Measurements from ENCODE around the gene TRABD2B. TPM values are rescaled to one million over a fixed set of nuclear protein-coding genes. Genes with fewer than 3 reads are reported as not detected.

TRABD2B gene
- total RNA-seq, 1 experiment from 2014 or later: 0.36 TPM

DNA sequence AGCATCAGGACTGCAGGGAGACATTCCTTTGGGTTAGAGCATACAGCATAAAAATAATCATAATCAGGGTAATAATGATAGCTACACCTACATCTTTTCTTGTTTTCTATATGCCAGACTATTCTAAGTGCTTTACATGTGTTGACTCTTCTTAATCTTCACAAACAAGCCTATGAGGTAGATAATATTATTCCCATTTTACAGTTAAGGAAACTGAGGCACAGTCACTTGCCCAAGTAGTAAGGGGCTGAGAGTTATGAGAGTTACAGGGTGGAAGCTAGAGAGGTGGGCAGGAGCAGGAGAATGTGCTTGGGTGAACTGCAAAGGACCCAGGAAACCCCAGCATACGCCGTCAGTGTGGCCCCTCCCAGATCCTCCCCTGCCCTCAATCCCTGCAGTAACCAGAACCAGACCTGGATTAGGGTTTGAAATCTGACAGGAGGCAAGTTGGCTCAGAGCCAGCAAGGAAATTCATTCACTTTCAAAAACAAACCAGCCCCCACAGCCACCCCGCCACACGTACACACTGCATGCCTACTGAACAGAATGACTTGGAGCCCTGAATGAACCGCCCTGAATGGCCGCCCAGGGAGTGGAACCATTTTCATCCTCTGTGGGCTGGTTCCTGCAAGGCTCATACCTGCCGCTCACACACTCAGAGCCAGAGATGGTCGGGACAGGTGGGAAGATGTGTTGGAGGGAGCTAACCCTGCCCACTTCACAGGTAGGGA, 126.1 kb downstream of the TRABD2B start:
- no peak for DNase-seq
- Mint-ChIP-seq H3K36me3 (ENCODE audit: insufficient read depth, unreplicated experiment) (no peaks in the 10 kb centered on the region), H3K27me3 (ENCODE audit: insufficient read depth, unreplicated experiment) (no peaks in the 10 kb centered on the region), H3K4me3 (ENCODE audit: unreplicated experiment) (no peak overlapping the region), H3K27ac (ENCODE audit: unreplicated experiment) (no peak overlapping the region), H3K4me1 (ENCODE audit: low read depth, unreplicated experiment) (peaks cover 14% of the 10 kb centered on the region), H3K9me3 (ENCODE audit: unreplicated experiment) (no peaks in the 10 kb centered on the region)
- H3K36me3 ChIP-seq (ENCODE audit: control insufficient read depth, insufficient read depth, low read length): no peaks in the 10 kb centered on the region; the same call in 1 of the 2 replicates
- ChIA-PET POLR2A (no interaction called here), CTCF (no interaction called here)
- intact Hi-C loops (cut with micrococcal nuclease; ENCODE audit: unreplicated experiment): no loop called here
- H3K4me3 ChIP-seq (ENCODE audit: low read depth, low read length): no peak overlapping the region
- no peaks in the 10 kb centered on the region for H3K9me3 ChIP-seq
- H3K27me3 ChIP-seq (replicated peaks; ENCODE audit: control insufficient read depth, insufficient read depth, low read length): no peaks in the 10 kb centered on the region
- TF ChIP-seq, protein P1, sequence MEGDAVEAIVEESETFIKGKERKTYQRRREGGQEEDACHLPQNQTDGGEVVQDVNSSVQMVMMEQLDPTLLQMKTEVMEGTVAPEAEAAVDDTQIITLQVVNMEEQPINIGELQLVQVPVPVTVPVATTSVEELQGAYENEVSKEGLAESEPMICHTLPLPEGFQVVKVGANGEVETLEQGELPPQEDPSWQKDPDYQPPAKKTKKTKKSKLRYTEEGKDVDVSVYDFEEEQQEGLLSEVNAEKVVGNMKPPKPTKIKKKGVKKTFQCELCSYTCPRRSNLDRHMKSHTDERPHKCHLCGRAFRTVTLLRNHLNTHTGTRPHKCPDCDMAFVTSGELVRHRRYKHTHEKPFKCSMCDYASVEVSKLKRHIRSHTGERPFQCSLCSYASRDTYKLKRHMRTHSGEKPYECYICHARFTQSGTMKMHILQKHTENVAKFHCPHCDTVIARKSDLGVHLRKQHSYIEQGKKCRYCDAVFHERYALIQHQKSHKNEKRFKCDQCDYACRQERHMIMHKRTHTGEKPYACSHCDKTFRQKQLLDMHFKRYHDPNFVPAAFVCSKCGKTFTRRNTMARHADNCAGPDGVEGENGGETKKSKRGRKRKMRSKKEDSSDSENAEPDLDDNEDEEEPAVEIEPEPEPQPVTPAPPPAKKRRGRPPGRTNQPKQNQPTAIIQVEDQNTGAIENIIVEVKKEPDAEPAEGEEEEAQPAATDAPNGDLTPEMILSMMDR (IDR thresholded peaks at IDR 0.05; ENCODE audit: insufficient read depth in 1 of 2, low read depth in 1 of 2, low read length in 1 of 2, severe bottlenecking in 1 of 2, unreplicated experiment in 1 of 2): no peak
- no TSS peak for BruUV-seq (replicated peaks)
- H3K4me1 ChIP-seq: peaks cover 18% of the 10 kb centered on the region; the same call in 1 of the 2 replicates

- Histone ChIP-seq H3K27me3 (replicated peaks; ENCODE audit: control insufficient read depth, insufficient read depth, low read length) (no peaks in the 10 kb centered on the region), H3K4me1 (peaks cover 19% of the 10 kb centered on the region; the same call in 1 of the 2 replicates), H3K9me3 (no peaks in the 10 kb centered on the region), H3K36me3 (ENCODE audit: control insufficient read depth, insufficient read depth, low read length) (no peaks in the 10 kb centered on the region; the same call in 1 of the 2 replicates), H3K4me3 (ENCODE audit: low read depth, low read length) (no peak overlapping the region)
- intact Hi-C loops (cut with micrococcal nuclease; ENCODE audit: unreplicated experiment): no loop called here
- ChIA-PET POLR2A (no interaction called here), CTCF (no interaction called here)
- H3K27me3 Mint-ChIP-seq (ENCODE audit: insufficient read depth, unreplicated experiment): no peaks in the 10 kb centered on the region
- TF ChIP-seq, protein P1 (IDR thresholded peaks at IDR 0.05; ENCODE audit: insufficient read depth in 1 of 2, low read depth in 1 of 2, low read length in 1 of 2, severe bottlenecking in 1 of 2, unreplicated experiment in 1 of 2): no peak
- DNase-seq: no peak
- no peaks in the 10 kb centered on the region for H3K36me3 Mint-ChIP-seq (ENCODE audit: insufficient read depth, unreplicated experiment)
- peaks cover 14% of the 10 kb centered on the region for H3K4me1 Mint-ChIP-seq (ENCODE audit: low read depth, unreplicated experiment)
- no peak overlapping the region for H3K4me3 Mint-ChIP-seq (ENCODE audit: unreplicated experiment)
- no peaks in the 10 kb centered on the region for H3K9me3 Mint-ChIP-seq (ENCODE audit: unreplicated experiment)
- no TSS peak for BruUV-seq (replicated peaks)
- H3K27ac Mint-ChIP-seq (ENCODE audit: unreplicated experiment): no peak overlapping the region
Observed at GRCh38 chr1:47870480-47870879, 126.7 kb downstream of the TRABD2B start.

GRCh38 chr1:47868348-47868676, 128.9 kb downstream of the TRABD2B start:
- no peaks in the 10 kb centered on the region for H3K9me3 Mint-ChIP-seq (ENCODE audit: unreplicated experiment)
- no peak overlapping the region for H3K4me3 Mint-ChIP-seq (ENCODE audit: unreplicated experiment)
- POLR2A ChIA-PET: no interaction called here
- H3K27me3 Mint-ChIP-seq (ENCODE audit: insufficient read depth, unreplicated experiment): no peaks in the 10 kb centered on the region
- Histone ChIP-seq H3K27me3 (replicated peaks; ENCODE audit: control insufficient read depth, insufficient read depth, low read length) (no peaks in the 10 kb centered on the region), H3K4me1 (peaks cover 19% of the 10 kb centered on the region; the same call in 1 of the 2 replicates), H3K36me3 (ENCODE audit: control insufficient read depth, insufficient read depth, low read length) (no peaks in the 10 kb centered on the region; the same call in 1 of the 2 replicates), H3K4me3 (ENCODE audit: low read depth, low read length) (no peak overlapping the region), H3K9me3 (no peaks in the 10 kb centered on the region)
- BruUV-seq (replicated peaks): no TSS peak
- no peak for DNase-seq
- no peak overlapping the region for H3K27ac Mint-ChIP-seq (ENCODE audit: unreplicated experiment)
- CTCF ChIA-PET: no interaction called here
- intact Hi-C loops (cut with micrococcal nuclease; ENCODE audit: unreplicated experiment): no loop called here
- no peaks in the 10 kb centered on the region for H3K36me3 Mint-ChIP-seq (ENCODE audit: insufficient read depth, unreplicated experiment)
- H3K4me1 Mint-ChIP-seq (ENCODE audit: low read depth, unreplicated experiment): peaks cover 14% of the 10 kb centered on the region
- TF ChIP-seq, protein P1 (IDR thresholded peaks at IDR 0.05; ENCODE audit: insufficient read depth in 1 of 2, low read depth in 1 of 2, low read length in 1 of 2, severe bottlenecking in 1 of 2, unreplicated experiment in 1 of 2): no peak
